Measurements from ENCODE around the gene HAUS1.
A peak's percentile ranks its signal among the peaks of the same experiment; 100 is the strongest.

The HAUS1 gene

DNA sequence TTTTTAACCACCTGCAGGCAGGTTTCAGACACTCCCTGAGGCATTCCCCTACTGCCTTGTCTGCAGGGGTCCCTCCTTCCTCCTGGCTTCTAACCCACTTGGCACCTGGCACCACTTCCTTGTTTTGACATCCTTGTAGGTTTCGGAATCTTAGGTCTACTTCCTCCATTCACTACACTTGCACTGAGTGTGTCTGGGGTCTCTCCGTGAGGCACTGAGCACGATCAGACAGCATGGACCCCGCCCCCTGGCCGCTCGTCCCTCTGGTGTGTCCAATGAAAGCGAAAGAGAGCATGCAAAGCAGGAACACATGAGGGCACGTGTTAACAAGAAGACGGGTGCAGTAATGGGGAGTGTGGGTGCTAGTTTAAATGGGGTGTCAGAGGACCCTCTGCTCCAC lies 63.8 kb downstream of the HAUS1 start:
- H3K27ac ChIP-seq (ENCODE audit: low read depth, low read length): no peak overlapping the region
- peaks cover 13% of the 10 kb centered on the region for H3K4me1 ChIP-seq (ENCODE audit: control insufficient read depth, insufficient read depth, low read length, unreplicated experiment)
- no peaks in the 10 kb centered on the region for H3K27me3 ChIP-seq (ENCODE audit: insufficient read depth, low read length)
- no peak overlapping the region for H2AFZ ChIP-seq (ENCODE audit: low read length, unreplicated experiment)
- no peak overlapping the region for H3K4me3 ChIP-seq (ENCODE audit: low read depth, low read length)
- no peaks in the 10 kb centered on the region for H3K36me3 ChIP-seq (ENCODE audit: insufficient read depth, low read length)
- no peaks in the 10 kb centered on the region for H3K79me2 ChIP-seq (ENCODE audit: control insufficient read depth, insufficient read depth, low read length, unreplicated experiment)

DNA sequence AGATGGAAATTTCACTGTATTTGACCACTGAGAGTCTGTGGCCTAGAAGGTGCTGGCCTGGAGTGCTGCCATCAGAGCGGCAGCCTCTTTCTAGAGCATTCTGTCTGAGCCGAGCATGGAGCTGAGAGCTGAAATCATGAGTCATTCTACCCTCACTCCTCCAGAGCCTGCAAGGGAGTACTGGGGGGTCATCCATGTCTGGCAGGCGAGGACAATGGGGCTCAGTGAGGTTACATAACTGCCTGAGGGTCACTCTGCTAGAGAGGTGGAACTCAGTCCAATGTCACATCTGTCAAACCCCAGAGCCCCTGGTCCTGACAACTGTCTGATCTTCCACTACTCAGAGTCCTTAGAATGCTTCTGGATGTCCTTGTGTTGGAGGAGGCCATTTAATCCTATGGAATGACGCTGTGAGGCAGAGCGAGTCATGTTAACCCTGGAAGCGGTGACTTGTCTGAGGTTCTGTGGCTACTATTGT lies 65.3 kb downstream of the HAUS1 start:
- Histone ChIP-seq H3K27me3 (ENCODE audit: insufficient read depth, low read length) (no peaks in the 10 kb centered on the region), H3K79me2 (ENCODE audit: control insufficient read depth, insufficient read depth, low read length, unreplicated experiment) (peaks cover 6% of the 10 kb centered on the region), H3K27ac (ENCODE audit: low read depth, low read length) (peak overlapping the region; percentile 33), H2AFZ (ENCODE audit: low read length, unreplicated experiment) (peak overlapping the region; percentile 68), H3K36me3 (ENCODE audit: insufficient read depth, low read length) (no peaks in the 10 kb centered on the region), H3K4me3 (ENCODE audit: low read depth, low read length) (no peak overlapping the region), H3K4me1 (ENCODE audit: control insufficient read depth, insufficient read depth, low read length, unreplicated experiment) (peaks cover 13% of the 10 kb centered on the region)

DNA sequence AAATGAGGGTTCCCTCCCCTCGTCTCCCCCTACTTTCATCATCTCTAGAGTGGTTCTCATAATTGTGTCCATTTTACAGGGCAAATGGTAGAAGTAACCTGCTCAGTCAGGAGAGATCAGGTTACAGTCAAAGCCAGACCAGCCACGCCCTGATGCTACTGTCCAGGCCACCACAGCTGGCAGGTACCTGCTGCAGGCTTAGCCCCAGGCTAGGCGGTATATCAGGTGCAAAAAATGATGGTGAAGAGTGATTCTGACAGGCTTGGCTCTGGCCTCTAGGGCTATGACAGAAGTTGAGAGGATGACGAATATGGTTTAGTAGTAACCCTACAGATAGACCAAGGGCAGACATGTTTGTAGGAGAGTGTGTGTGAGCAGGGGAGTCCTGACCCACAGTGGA lies 67.1 kb downstream of the HAUS1 start:
- Histone ChIP-seq H3K27me3 (ENCODE audit: insufficient read depth, low read length) (no peaks in the 10 kb centered on the region), H3K4me1 (ENCODE audit: control insufficient read depth, insufficient read depth, low read length, unreplicated experiment) (peaks cover 26% of the 10 kb centered on the region), H3K36me3 (ENCODE audit: insufficient read depth, low read length) (no peaks in the 10 kb centered on the region), H2AFZ (ENCODE audit: low read length, unreplicated experiment) (no peak overlapping the region), H3K27ac (ENCODE audit: low read depth, low read length) (no peak overlapping the region), H3K79me2 (ENCODE audit: control insufficient read depth, insufficient read depth, low read length, unreplicated experiment) (peaks cover 24% of the 10 kb centered on the region), H3K4me3 (ENCODE audit: low read depth, low read length) (no peak overlapping the region)

DNA sequence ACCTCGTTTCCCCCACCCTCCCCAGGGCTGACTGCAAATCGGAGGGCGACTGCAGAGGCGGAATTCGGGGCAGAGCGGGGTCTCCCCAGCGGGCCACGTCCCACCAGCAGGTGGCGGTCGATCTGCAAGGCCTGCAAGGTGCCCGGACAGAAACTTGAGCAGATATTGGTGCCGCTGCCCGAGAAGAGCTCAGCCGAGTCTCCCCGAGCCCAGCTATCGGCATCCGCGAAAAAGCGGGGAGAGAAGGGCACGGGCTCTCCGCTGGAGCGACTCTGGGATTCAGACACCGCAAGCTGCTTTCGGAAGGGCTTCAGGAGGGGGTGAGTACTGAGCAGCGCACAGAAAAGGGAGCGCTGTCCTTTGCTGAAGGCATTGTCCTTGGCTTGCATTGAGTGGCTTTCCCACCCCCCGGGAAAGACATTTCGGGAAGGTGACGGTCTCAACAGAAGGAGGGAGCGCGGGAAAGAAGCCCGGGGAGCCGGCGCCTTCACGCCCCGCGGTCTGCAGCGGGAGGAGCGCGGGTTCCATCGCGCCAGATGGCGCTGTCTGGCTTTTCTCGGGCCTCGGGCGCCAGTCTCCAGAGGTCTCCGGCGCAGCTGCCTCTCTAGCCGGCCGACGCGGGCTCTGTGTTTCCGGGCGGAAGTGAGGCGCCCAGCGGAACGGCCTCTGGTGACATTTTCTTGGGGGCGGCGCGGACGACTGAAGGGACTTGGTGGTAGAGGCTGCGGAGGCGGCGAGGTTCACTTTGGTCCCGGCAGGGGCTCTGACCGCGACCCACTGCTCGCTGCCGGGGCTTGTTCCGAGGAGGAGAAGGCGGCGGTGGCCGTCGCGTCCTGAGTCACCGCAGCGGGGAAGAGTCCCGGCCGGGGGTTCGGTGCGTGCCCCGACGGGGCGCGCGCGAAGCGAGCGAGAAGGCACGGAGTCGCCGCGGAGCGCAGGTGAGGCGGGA lies 69.5 kb downstream of the HAUS1 start:
- H3K4me1 ChIP-seq (ENCODE audit: control insufficient read depth, insufficient read depth, low read length, unreplicated experiment): peaks cover 26% of the 10 kb centered on the region
- H3K27me3 ChIP-seq (ENCODE audit: insufficient read depth, low read length): no peaks in the 10 kb centered on the region
- peaks cover 46% of the 10 kb centered on the region for H3K79me2 ChIP-seq (ENCODE audit: control insufficient read depth, insufficient read depth, low read length, unreplicated experiment)
- H2AFZ ChIP-seq (ENCODE audit: low read length, unreplicated experiment): peak overlapping the region; percentile 76
- H3K4me3 ChIP-seq (ENCODE audit: low read depth, low read length): peak overlapping the region; percentile 99
- H3K36me3 ChIP-seq (ENCODE audit: insufficient read depth, low read length): no peaks in the 10 kb centered on the region
- peak overlapping the region; percentile 63 for H3K27ac ChIP-seq (ENCODE audit: low read depth, low read length)

DNA sequence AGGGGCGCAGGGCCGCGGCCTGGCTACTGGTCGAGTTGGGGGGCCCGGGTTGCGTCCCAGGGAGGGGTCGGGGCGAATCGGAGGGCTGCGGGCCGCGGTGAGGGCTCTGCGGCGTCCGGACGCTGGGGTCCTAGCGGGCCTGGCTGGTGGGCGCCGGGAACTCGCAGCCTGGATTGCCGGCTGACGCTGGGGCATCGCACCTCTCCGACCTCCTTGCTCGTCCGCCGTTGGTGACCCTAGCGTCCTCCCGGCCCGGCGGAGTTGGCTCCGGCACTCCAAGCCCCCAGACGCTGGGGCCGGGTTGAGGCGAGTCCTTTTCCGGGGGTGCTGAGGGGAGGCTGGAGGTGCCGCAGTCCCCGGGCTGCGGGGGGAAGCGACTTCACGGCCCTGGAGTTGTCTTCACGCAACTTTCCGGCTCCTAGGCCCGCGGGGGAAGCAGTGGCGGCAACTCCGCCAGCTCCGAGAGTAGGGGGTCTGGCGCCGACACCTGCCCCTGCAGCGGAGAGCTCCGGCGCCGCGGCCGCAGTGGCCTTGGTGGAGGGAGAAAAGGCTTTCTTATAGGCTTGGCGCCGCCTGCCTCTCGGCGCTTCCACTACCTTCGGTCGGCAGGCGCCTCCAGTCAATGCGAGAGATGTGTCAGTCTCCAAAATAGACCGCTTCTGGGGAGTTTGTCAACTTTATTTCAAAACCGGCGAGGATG lies 70.3 kb downstream of the HAUS1 start:
- Histone ChIP-seq H3K79me2 (ENCODE audit: control insufficient read depth, insufficient read depth, low read length, unreplicated experiment) (peaks cover 50% of the 10 kb centered on the region), H3K27me3 (ENCODE audit: insufficient read depth, low read length) (no peaks in the 10 kb centered on the region), H2AFZ (ENCODE audit: low read length, unreplicated experiment) (peak overlapping the region; percentile 51), H3K4me1 (ENCODE audit: control insufficient read depth, insufficient read depth, low read length, unreplicated experiment) (peaks cover 20% of the 10 kb centered on the region), H3K27ac (ENCODE audit: low read depth, low read length) (peak overlapping the region; percentile 54; the same call in 1 of the 2 replicates), H3K4me3 (ENCODE audit: low read depth, low read length) (peak overlapping the region; percentile 99), H3K36me3 (ENCODE audit: insufficient read depth, low read length) (no peaks in the 10 kb centered on the region)

DNA sequence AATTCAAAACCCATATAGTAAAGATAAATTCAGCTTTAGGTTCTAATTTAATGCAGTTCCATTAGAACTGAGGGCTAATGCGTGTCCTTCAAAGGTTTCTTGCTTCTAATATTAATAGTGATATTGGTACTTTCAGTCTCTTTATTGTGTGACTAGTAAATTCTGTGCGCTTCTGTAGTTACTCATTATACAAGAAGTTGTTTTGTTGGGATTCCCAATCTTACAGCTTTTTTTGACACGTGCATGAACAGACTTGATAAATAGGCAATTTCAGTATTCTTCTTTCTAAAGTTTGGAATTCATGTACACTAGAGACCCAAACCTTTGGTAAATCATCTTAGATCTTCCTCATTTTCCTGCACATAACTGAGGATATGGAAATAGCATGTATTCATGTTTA lies 71.8 kb downstream of the HAUS1 start:
- no peaks in the 10 kb centered on the region for H3K36me3 ChIP-seq (ENCODE audit: insufficient read depth, low read length)
- H3K4me3 ChIP-seq (ENCODE audit: low read depth, low read length): peak overlapping the region; percentile 99
- peaks cover 64% of the 10 kb centered on the region for H3K79me2 ChIP-seq (ENCODE audit: control insufficient read depth, insufficient read depth, low read length, unreplicated experiment)
- no peaks in the 10 kb centered on the region for H3K27me3 ChIP-seq (ENCODE audit: insufficient read depth, low read length)
- no peak overlapping the region for H3K27ac ChIP-seq (ENCODE audit: low read depth, low read length)
- no peak overlapping the region for H2AFZ ChIP-seq (ENCODE audit: low read length, unreplicated experiment)
- H3K4me1 ChIP-seq (ENCODE audit: control insufficient read depth, insufficient read depth, low read length, unreplicated experiment): peaks cover 13% of the 10 kb centered on the region
